Osteocyte (in vitro differentiated cells): ENCODE results near the gene ATF6. TPM values are rescaled to one million over a fixed set of nuclear protein-coding genes. Genes with fewer than 3 reads are reported as not detected.

Experiments
- DNase-seq: peaks from one replicate; pipeline ENCODE4 v3.0.0; 2021; ENCODE audit warnings: mixed read lengths; ENCODE audit not compliant: unreplicated experiment; ENCODE audit errors: extremely low spot score
- H3K27ac Mint-ChIP-seq: one replicate; pipeline ENCODE4 v1.8.0; 2021; ENCODE audit warnings: mild to moderate bottlenecking, mixed read lengths; ENCODE audit not compliant: unreplicated experiment
- H3K27me3 Mint-ChIP-seq: one replicate; pipeline ENCODE4 v1.8.0; 2021; ENCODE audit warnings: mixed read lengths; ENCODE audit not compliant: unreplicated experiment
- H3K36me3 Mint-ChIP-seq: one replicate; pipeline ENCODE4 v1.8.0; 2021; ENCODE audit warnings: mixed read lengths; ENCODE audit not compliant: unreplicated experiment
- H3K4me1 Mint-ChIP-seq: one replicate; pipeline ENCODE4 v1.8.0; 2021; ENCODE audit warnings: mixed read lengths; ENCODE audit not compliant: unreplicated experiment
- H3K4me3 Mint-ChIP-seq: one replicate; pipeline ENCODE4 v1.8.0; 2021; ENCODE audit warnings: mild to moderate bottlenecking, moderate library complexity, mixed read lengths; ENCODE audit not compliant: unreplicated experiment
- H3K9me3 Mint-ChIP-seq: one replicate; pipeline ENCODE4 v1.8.0; 2021; ENCODE audit warnings: mixed read lengths; ENCODE audit not compliant: unreplicated experiment
- total RNA-seq: library from RNA; stranded (reverse); gene quantifications from 2 replicates; pipeline ENCODE4 v1.2.1, GENCODE V29; 2021
- TF ChIP-seq, protein P1 (sequence below): fragments of 200-600 bp; sonication (generic); IDR thresholded peaks from 2 replicates; pipeline ENCODE4 v1.5.0; 2021; ENCODE audit warnings: antibody characterized with exemption, mild to moderate bottlenecking, moderate library complexity

The ATF6 gene
- total RNA-seq, 1 donor from 2014 or later, result 29.7 TPM

DNA sequence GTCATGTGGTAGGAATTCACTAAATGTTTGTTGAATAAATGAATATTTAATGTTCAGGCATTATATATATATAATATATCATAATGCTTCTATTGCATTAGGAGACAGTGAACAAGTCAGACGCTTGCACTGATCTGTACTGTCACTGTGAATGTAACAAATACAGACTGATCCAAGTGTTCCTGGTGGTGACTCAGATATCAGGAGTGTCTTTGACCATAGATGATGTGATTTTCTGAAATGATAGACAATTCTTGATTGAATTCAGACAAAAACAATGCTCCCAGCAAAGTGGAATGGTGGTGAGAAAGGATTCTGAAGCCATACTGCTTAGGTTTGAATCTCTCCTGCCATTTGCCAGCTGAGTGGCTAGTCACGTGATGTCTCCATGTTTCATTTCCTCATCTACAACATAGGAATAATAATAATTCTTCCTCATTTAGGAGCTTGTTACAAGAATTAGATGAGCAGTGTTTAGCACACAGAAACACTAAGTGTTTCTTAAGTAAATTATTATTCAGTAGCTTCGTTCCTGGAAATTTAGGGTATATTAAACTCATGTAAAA lies 186.6 kb downstream of the ATF6 start:
- no peaks in the 10 kb centered on the region for H3K9me3 Mint-ChIP-seq
- no peak for DNase-seq
- peaks cover 66% of the 10 kb centered on the region for H3K4me1 Mint-ChIP-seq
- H3K27me3 Mint-ChIP-seq, result no peaks in the 10 kb centered on the region
- no peak overlapping the region for H3K27ac Mint-ChIP-seq
- TF ChIP-seq, protein P1, sequence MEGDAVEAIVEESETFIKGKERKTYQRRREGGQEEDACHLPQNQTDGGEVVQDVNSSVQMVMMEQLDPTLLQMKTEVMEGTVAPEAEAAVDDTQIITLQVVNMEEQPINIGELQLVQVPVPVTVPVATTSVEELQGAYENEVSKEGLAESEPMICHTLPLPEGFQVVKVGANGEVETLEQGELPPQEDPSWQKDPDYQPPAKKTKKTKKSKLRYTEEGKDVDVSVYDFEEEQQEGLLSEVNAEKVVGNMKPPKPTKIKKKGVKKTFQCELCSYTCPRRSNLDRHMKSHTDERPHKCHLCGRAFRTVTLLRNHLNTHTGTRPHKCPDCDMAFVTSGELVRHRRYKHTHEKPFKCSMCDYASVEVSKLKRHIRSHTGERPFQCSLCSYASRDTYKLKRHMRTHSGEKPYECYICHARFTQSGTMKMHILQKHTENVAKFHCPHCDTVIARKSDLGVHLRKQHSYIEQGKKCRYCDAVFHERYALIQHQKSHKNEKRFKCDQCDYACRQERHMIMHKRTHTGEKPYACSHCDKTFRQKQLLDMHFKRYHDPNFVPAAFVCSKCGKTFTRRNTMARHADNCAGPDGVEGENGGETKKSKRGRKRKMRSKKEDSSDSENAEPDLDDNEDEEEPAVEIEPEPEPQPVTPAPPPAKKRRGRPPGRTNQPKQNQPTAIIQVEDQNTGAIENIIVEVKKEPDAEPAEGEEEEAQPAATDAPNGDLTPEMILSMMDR, result no peak
- peaks cover 1% of the 10 kb centered on the region for H3K36me3 Mint-ChIP-seq
- H3K4me3 Mint-ChIP-seq, result no peak overlapping the region

DNA sequence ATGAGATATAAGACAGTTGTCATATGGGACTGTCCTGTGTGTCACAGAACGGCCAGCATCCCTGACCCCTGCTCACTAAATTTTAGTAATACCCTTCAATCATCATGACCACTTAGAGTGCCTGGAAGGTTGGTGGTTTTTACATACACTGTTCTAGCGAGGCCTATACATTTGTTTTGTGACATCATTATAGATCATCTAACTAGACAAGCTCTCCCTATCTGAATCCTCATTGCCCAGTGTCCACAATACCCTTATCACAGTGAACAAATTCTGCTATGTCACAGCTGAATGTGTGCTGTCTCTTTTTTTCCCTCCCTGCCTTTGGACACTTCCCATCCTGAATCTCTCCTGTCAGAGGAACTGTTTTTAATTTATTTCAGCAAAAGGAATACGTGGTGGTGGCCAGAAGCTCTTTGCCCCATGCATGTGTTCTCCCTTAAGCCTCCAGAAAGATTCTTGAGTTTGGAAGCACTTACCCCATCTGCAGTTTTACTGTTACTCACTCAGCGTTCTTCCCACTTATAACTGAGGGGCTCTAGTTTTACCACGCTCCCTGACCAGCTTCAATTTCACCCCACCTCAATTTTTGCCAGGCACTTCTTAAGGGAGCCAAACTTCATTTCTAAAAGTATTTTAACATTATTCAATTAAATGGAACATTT lies 187.3 kb downstream of the ATF6 start:
- Mint-ChIP-seq H3K4me1 (peaks cover 68% of the 10 kb centered on the region), H3K36me3 (peaks cover 1% of the 10 kb centered on the region), H3K27ac (no peak overlapping the region), H3K4me3 (no peak overlapping the region), H3K9me3 (no peaks in the 10 kb centered on the region), H3K27me3 (no peaks in the 10 kb centered on the region)
- DNase-seq, result no peak
- TF ChIP-seq, protein P1, result no peak

DNA sequence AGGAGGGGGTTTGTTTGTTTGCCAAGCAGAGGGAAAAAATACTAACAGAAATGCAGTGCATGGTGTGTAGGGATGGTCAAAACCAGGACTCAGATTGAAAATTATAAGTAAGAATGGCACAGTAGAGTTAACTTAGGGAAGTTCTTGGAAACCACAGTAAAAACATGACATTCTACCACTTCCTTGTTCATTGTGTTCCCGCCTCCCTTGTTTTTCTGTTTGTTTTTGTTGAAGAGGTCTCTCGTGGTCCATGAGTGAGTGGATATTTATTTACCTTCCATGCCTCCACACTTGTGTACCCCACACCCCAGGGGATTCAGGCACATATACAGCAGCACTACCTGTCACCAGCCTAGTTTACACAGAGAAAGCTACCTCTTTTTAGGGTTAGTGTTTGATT lies 187.9 kb downstream of the ATF6 start:
- Mint-ChIP-seq H3K4me1 (peaks cover 70% of the 10 kb centered on the region), H3K9me3 (no peaks in the 10 kb centered on the region), H3K36me3 (peaks cover 7% of the 10 kb centered on the region), H3K27ac (peak overlapping the region; percentile 82), H3K4me3 (no peak overlapping the region), H3K27me3 (no peaks in the 10 kb centered on the region)
- TF ChIP-seq, protein P1, result no peak
- DNase-seq, result no peak

DNA sequence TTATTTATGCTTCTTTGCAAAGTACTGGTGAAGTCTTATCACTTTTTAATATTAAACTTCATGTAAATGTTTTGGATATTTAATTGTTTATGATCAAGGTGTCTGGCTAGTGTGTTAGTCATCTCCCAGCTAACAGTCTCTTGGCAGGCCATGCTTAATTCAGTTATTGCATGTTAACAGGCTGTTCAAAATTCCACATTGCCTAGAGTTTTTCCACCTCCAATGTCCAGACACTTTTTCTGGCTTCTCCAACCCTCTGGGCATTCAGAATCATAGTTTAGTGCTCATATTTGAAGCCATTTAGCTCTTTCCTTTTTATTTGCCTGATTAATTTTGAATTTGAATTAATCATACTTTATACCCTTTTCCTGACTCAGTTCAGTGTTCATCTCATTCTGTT lies 188.3 kb downstream of the ATF6 start:
- Mint-ChIP-seq H3K4me1 (peaks cover 67% of the 10 kb centered on the region), H3K9me3 (no peaks in the 10 kb centered on the region), H3K27me3 (no peaks in the 10 kb centered on the region), H3K36me3 (peaks cover 9% of the 10 kb centered on the region), H3K4me3 (no peak overlapping the region), H3K27ac (peak overlapping the region; percentile 82)
- DNase-seq, result no peak
- TF ChIP-seq, protein P1, result no peak

DNA sequence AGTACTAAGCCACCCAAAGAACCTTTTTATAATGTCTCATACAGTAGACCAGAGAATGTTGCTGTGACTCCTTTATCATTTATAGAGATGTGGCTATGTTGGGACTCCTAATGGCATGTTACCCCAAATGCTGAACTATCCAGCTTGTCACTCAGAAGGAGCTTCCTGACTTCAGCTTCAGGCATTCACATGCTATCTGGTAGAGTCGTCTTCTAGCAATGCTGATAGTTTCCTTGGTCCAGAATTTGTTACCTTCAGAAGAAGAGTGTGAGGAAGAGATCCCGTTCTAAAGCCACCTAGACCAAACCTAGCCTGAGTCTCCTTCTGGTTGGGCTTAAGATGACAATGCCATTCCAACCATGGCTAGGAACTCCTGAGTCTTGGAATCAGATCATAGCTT lies 189.5 kb downstream of the ATF6 start:
- Mint-ChIP-seq H3K4me3 (no peak overlapping the region), H3K9me3 (no peaks in the 10 kb centered on the region), H3K4me1 (peaks cover 59% of the 10 kb centered on the region), H3K27ac (peak overlapping the region; percentile 82), H3K36me3 (peaks cover 12% of the 10 kb centered on the region), H3K27me3 (no peaks in the 10 kb centered on the region)
- no peak for DNase-seq
- TF ChIP-seq, protein P1, result no peak
